Pancreas (tissue), 10 donors: Measurements from ENCODE around the gene ERCC3. TPM values are rescaled to one million over a fixed set of nuclear protein-coding genes. Genes with fewer than 3 reads are reported as not detected.
A peak's percentile ranks its signal among the peaks of the same experiment; 100 is the strongest.

Experiments
- ATAC-seq, 4 donors: fragments of 200-7000 bp; cut with Tn5 transposase; one replicate each; pipeline versions ENCODE4 v1.8.0 to v1.9.1; 2020; ENCODE audit warnings: mild to moderate bottlenecking in 4 of 4, moderate library complexity in 4 of 4
- DNase-seq, 6 donors: peaks; one replicate each; pipeline ENCODE4 v3.0.0-alpha.2; 2020
- FAIRE-seq: peaks from 2 replicates; lab custom pipeline; 2012; peaks lifted over from hg19 to GRCh38; lab: Jason Lieb, UNC
- H3K27ac ChIP-seq, 4 donors: fragments of 200-600 bp; sonication (generic); 1 replicate in 3 of 4; 2 replicates in 1 of 4; pipeline versions ENCODE4 v1.5.0 to v1.8.0; 2020
- H3K27me3 ChIP-seq, 4 donors: fragments of 200-600 bp; one replicate each; pipeline ENCODE4 v1.8.0; 2021
- H3K36me3 ChIP-seq, 3 donors: fragments of 200-600 bp; sonication (generic) in 1 of 3; one replicate each; pipeline versions ENCODE4 v1.5.0 to v1.8.0; 2020 to 2021
- H3K4me1 ChIP-seq, 3 donors: fragments of 200-600 bp; one replicate each; pipeline ENCODE4 v1.8.0; 2021
- H3K4me3 ChIP-seq, 4 donors: fragments of 200-600 bp; sonication (generic) in 2 of 4; one replicate each; pipeline versions ENCODE4 v1.5.0 to v1.8.0; 2020 to 2021
- H3K9me3 ChIP-seq, 4 donors: fragments of 200-600 bp; one replicate each; pipeline ENCODE4 v1.8.0; 2021
- CTCF ChIP-seq, 4 donors: fragments of 200-600 bp; sonication (generic) in 3 of 4; IDR thresholded peaks; one replicate each; pipeline versions ENCODE4 v1.5.0 to v1.8.0; 2021; ENCODE audit warnings: antibody characterized with exemption in 4 of 4
- WGBS, 2 donors: extraction: QIAGEN DNeasy Blood & Tissue Kit; methylation state at CpG; one replicate each; pipeline ENCODE4 v1.1.7; 2013; 5-methylcytosine and 5-hydroxymethylcytosine counted together
- intact Hi-C, 3 donors: fragments of 100-400 bp; cut with DNase I; formaldehyde crosslinking; loops; one replicate each; pipeline versions ENCODE4 v1.11.1 to v1.14.2; 2022
- polyA plus RNA-seq, 2 donors: library from polyadenylated mRNA; stranded (reverse); fragments of 200-250 nt; gene quantifications; one replicate each; pipeline ENCODE4 v1.2.3, GENCODE V29; 2013
- total RNA-seq, 6 donors: library from RNA; stranded (reverse); fragmentation: NEBNext Ultra II Directional in 4 of 6; extraction: Animal tissue kit (Norgen Biotek cat#: 25700) in 4 of 6; gene quantifications; one replicate each; pipeline versions ENCODE4 v1.2.1 to v1.2.4, GENCODE V29; 2021 to 2023
- donor health status: healthy with polysubstance abuse.
- donor health status: DM: no; HTN: no; CAD: no; lungs with moderate emphysema.
- donor health status: DM: no; HTN: no; CAD: no.
- donor health status: control.
- donor health status: control.
- donor health status: Bipolar disorder and iron deficiency.
- donor health status: DM: yes; HTN: yes; CAD: no.
- donor health status: DM: no; HTN: no; CAD: no.
- donor health status: DM: no; HTN: no; CAD: no.
- donor health status: DM: yes; HTN: yes; CAD: no.

Gene ERCC3
- total and polyA plus RNA-seq, 8 donors = 12.9 to 33.0 (median 17.3) TPM

DNA sequence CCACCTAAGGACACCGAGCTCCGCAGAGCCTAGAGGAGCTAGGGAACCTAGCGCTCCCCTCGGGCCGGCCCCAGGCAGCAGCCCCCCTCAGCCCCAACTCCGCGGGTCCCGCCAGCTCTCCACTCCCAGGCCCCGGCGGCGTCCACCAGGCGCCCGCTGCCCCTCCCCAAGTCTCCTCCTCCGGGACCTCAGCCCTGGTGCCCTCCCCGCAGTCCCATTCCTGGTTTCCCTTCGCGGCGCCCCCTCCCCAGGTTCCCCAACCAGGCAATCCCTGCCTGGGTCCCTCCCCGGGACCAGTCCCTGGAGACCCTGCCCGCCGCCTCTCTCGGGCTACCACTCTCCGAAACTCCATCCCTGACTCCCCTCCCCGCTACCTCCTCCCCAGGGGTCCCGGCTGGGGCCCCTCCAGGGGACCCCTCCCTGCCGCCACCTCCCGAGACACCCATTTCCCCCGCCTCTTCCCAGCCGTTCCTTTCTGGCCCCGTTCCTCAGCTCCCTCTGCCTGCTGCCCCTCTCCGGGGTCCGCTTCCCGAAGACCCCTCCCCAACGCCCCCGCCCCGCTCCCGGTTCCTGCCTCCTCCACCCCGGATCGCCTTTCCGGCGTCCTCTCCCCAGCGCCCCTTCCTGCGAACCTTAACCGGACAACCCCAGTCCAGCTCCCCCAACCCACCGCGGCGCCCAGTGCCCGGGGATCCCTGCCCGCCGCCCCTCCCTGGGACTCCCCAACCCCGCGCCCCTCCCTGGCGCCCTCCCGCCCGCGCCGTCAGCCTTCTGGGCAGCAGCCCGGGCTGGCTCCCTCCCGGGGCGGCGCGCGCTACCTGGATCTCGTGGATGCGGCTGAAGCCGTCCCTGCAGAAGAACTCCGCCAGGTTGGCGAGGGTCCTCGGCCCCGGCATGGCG is 74.5 kb downstream of the ERCC3 start:
- DNase-seq (peak in 3 of 6 donors; percentile 33 to 78 (median 75)), ATAC-seq (peak; percentile 28 to 71 (median 64)), FAIRE-seq (no peak)
- Histone ChIP-seq H3K9me3 (no peaks in the 10 kb centered on the region), H3K4me3 (peak overlapping the region; percentile 4 to 48 (median 33)), H3K4me1 (peaks cover 0 to 12% (median 0%) of the 10 kb centered on the region in 3 donors), H3K27me3 (peaks cover 0 to 11% (median 4%) of the 10 kb centered on the region in 4 donors), H3K27ac (no peak overlapping the region), H3K36me3 (no peaks in the 10 kb centered on the region)
- intact Hi-C loops = no loop called here
- TF ChIP-seq CTCF (IDR thresholded peaks at IDR 0.05) = no peak
- 0 to 1% methylated on average over 45 to 71 of the region's 71 CpGs for WGBS, 2 donors

DNA sequence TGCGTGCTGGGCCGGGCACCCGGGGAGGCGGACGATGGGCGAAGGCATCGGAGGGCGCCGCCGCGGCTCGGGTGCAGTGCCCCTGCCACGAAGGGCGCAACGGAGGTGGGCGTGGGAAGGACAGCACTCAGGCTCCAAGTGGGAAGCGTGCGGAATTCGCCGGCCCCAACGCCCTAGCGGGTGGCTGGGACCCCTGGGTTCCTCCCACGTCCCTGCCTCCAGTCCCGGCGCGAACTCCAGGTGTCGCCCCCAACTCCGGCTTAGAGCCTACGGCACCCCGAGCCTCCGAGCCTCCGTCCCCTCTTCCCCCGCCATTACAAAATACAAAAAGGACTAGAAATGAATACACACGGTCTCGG is 75.2 kb downstream of the ERCC3 start:
- ATAC-seq = peak in 3 of 4 donors; percentile 24 to 44 (median 31)
- Histone ChIP-seq H3K4me3 (peak overlapping the region in 2 of 4 donors; percentile 43 to 48), H3K36me3 (no peaks in the 10 kb centered on the region), H3K27me3 (peaks cover 0 to 11% (median 4%) of the 10 kb centered on the region in 4 donors), H3K4me1 (peaks cover 0 to 12% (median 0%) of the 10 kb centered on the region in 3 donors), H3K27ac (no peak overlapping the region), H3K9me3 (no peaks in the 10 kb centered on the region)
- intact Hi-C loops = no loop called here
- WGBS, 2 donors = 2 to 3% methylated on average over 22 to 35 of the region's 35 CpGs
- FAIRE-seq = no peak
- peak in 1 of 6 donors; percentile 68 for DNase-seq
- TF ChIP-seq CTCF (IDR thresholded peaks at IDR 0.05) = no peak

- no peaks in the 10 kb centered on the region for H3K9me3 ChIP-seq
- WGBS, 2 donors = 74 to 80% methylated on average over 14 of the region's 14 CpGs
- peaks cover 0 to 12% (median 0%) of the 10 kb centered on the region in 3 donors for H3K4me1 ChIP-seq
- FAIRE-seq (no peak), ATAC-seq (peak in 1 of 4 donors; percentile 13), DNase-seq (no peak)
- H3K27me3 ChIP-seq = peaks cover 0 to 11% (median 4%) of the 10 kb centered on the region in 4 donors
- intact Hi-C loops = no loop called here
- H3K36me3 ChIP-seq = no peaks in the 10 kb centered on the region
- H3K4me3 ChIP-seq = no peak overlapping the region
- no peak for TF ChIP-seq CTCF (IDR thresholded peaks at IDR 0.05)
- no peak overlapping the region for H3K27ac ChIP-seq
Measured at GRCh38 chr2:127217470-127218325, 76.2 kb downstream of the ERCC3 start.

- FAIRE-seq = no peak
Measured at GRCh38 chr2:127216593-127216992, 77.4 kb downstream of the ERCC3 start.

More at GRCh38 chr2:127216593-127216992, 77.4 kb downstream of the ERCC3 start:
- ATAC-seq (no peak), DNase-seq (no peak)
- Histone ChIP-seq H3K27me3 (peaks cover 0 to 8% (median 4%) of the 10 kb centered on the region in 4 donors), H3K36me3 (no peaks in the 10 kb centered on the region), H3K27ac (no peak overlapping the region), H3K4me1 (peaks cover 0 to 12% (median 0%) of the 10 kb centered on the region in 3 donors), H3K4me3 (no peak overlapping the region), H3K9me3 (no peaks in the 10 kb centered on the region)
- intact Hi-C loops = no loop called here
- 93 to 97% methylated on average over 1 of the region's 1 CpG for WGBS, 2 donors
- no peak for TF ChIP-seq CTCF (IDR thresholded peaks at IDR 0.05)
